ENCODE results near the gene MYO5A.

DNA sequence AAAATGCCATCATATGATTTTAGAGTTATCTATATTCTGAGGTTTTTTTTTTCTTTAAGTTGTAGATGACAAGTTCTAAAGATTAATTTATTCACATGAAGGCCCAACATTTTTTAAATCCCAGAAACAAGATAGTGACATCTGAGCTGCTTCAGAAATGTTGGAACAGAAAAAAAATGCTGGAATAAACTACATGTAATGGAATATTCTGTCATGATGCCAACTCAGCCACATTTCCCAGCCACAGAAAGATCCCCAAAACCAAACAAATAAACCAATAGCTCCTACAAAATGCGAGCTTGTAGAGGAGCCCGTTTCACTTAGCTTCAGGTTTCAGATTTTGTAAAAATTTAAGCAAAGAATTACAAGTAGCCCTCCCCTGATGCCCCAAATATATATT is 122.1 kb downstream of the MYO5A start:
- no peak for TF ChIP-seq CTCF (IDR thresholded peaks at IDR 0.05)
- TF ChIP-seq POLR2AphosphoS5 (IDR thresholded peaks at IDR 0.05): no peak
